Hepatocyte (in vitro differentiated cells): ENCODE results near the gene AK2. TPM values are rescaled to one million over a fixed set of nuclear protein-coding genes. Genes with fewer than 3 reads are reported as not detected.

Experiments
- DNase-seq: peaks from one replicate; pipeline ENCODE4 v3.0.0-alpha.2; 2016; ENCODE audit warnings: low spot score
- H2AFZ ChIP-seq: fragments of 200-600 bp; sonication (generic); 2 replicates; pipeline ENCODE4 v1.6.0; 2016; ENCODE audit warnings: antibody characterized with exemption, mild to moderate bottlenecking
- H3K27ac ChIP-seq: fragments of 200-600 bp; sonication (generic); 2 replicates; pipeline ENCODE4 v1.5.1; 2016; ENCODE audit warnings: mild to moderate bottlenecking
- H3K27me3 ChIP-seq: fragments of 200-600 bp; sonication (generic); 2 replicates; pipeline ENCODE4 v1.6.1; 2016
- H3K36me3 ChIP-seq: fragments of 200-600 bp; sonication (generic); replicated peaks from 2 replicates; pipeline ENCODE4 v1.5.1; 2016; ENCODE audit warnings: low read depth; ENCODE audit not compliant: insufficient read depth
- H3K4me1 ChIP-seq: fragments of 200-600 bp; sonication (generic); 2 replicates; pipeline ENCODE4 v1.5.1; 2016; ENCODE audit warnings: mild to moderate bottlenecking, moderate library complexity; ENCODE audit not compliant: insufficient read depth
- H3K4me2 ChIP-seq: fragments of 200-600 bp; sonication (generic); 2 replicates; pipeline ENCODE4 v1.6.0; 2016
- H3K4me3 ChIP-seq: fragments of 200-600 bp; sonication (generic); 2 replicates; pipeline ENCODE4 v1.5.1; 2016; ENCODE audit warnings: mild to moderate bottlenecking
- H3K79me2 ChIP-seq: fragments of 200-600 bp; sonication (generic); 2 replicates; pipeline ENCODE4 v1.6.0; 2017; ENCODE audit warnings: mild to moderate bottlenecking
- H3K9me2 ChIP-seq: fragments of 200-600 bp; sonication (generic); replicated peaks from 2 replicates; pipeline ENCODE4 v1.6.0; 2017; ENCODE audit warnings: mild to moderate bottlenecking; ENCODE audit not compliant: insufficient read depth
- H3K9me3 ChIP-seq: fragments of 200-600 bp; sonication (generic); 2 replicates; pipeline ENCODE4 v1.5.1; 2016; ENCODE audit warnings: low read depth, mild to moderate bottlenecking
- H4K20me1 ChIP-seq: fragments of 200-600 bp; sonication (generic); 2 replicates; pipeline ENCODE4 v1.6.0; 2016; ENCODE audit warnings: mild to moderate bottlenecking; ENCODE audit not compliant: insufficient read depth, poor library complexity, severe bottlenecking
- EZH2 ChIP-seq: fragments of 200-600 bp; sonication (generic); IDR thresholded peaks from 2 replicates; pipeline ENCODE4 v1.6.1; 2016; ENCODE audit warnings: antibody characterized with exemption, mild to moderate bottlenecking, borderline replicate concordance
- EZH2phosphoT487 ChIP-seq: fragments of 200-600 bp; sonication (generic); IDR thresholded peaks from one replicate; pipeline ENCODE4 v1.6.1; 2018; ENCODE audit warnings: antibody characterized with exemption, mild to moderate bottlenecking, low read depth, moderate library complexity; ENCODE audit not compliant: unreplicated experiment, severe bottlenecking
- WGBS: methylation state at CpG from one replicate; pipeline ENCODE4 v1.1.6; 2016; ENCODE audit warnings: low lambda C conversion rate; ENCODE audit errors: missing lambda C conversion rate; 5-methylcytosine and 5-hydroxymethylcytosine counted together
- polyA plus RNA-seq: library from polyadenylated mRNA; unstranded; fragments of >200 nt; fragmentation: Nextera tagmentation; extraction: Ambion mirVana; gene quantifications from 2 replicates; pipeline ENCODE4 v1.2.1, GENCODE V29; 2016
- total RNA-seq: library from RNA; depleted of rRNA; stranded (reverse); fragments of >200 nt; gene quantifications from 2 replicates; pipeline ENCODE4 v1.2.3, GENCODE V29; 2014
- TF ChIP-seq, protein P1 (sequence below): fragments of 200-600 bp; sonication (generic); IDR thresholded peaks from 2 replicates; pipeline ENCODE4 v1.5.1; 2016; ENCODE audit warnings: antibody characterized with exemption, mild to moderate bottlenecking; ENCODE audit not compliant: poor library complexity

The AK2 gene
- total and polyA plus RNA-seq, 2 experiments from 2014 or later = 120 to 147 TPM

- no peak for TF ChIP-seq EZH2phosphoT487
- TF ChIP-seq, protein P1, sequence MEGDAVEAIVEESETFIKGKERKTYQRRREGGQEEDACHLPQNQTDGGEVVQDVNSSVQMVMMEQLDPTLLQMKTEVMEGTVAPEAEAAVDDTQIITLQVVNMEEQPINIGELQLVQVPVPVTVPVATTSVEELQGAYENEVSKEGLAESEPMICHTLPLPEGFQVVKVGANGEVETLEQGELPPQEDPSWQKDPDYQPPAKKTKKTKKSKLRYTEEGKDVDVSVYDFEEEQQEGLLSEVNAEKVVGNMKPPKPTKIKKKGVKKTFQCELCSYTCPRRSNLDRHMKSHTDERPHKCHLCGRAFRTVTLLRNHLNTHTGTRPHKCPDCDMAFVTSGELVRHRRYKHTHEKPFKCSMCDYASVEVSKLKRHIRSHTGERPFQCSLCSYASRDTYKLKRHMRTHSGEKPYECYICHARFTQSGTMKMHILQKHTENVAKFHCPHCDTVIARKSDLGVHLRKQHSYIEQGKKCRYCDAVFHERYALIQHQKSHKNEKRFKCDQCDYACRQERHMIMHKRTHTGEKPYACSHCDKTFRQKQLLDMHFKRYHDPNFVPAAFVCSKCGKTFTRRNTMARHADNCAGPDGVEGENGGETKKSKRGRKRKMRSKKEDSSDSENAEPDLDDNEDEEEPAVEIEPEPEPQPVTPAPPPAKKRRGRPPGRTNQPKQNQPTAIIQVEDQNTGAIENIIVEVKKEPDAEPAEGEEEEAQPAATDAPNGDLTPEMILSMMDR = no peak
- TF ChIP-seq EZH2 = no peak
- H3K9me2 ChIP-seq = no peaks in the 10 kb centered on the region
- peaks cover 9% of the 10 kb centered on the region for H3K79me2 ChIP-seq
- H3K4me3 ChIP-seq = no peak overlapping the region
- H3K36me3 ChIP-seq = no peaks in the 10 kb centered on the region
- H4K20me1 ChIP-seq = peaks cover 6% of the 10 kb centered on the region
- WGBS = 77% methylated on average over 4 of the region's 4 CpGs
- H3K9me3 ChIP-seq = no peaks in the 10 kb centered on the region
- no peak overlapping the region for H2AFZ ChIP-seq
- no peak for DNase-seq
- H3K27ac ChIP-seq = no peak overlapping the region
- H3K27me3 ChIP-seq = peaks cover 11% of the 10 kb centered on the region
- no peak overlapping the region for H3K4me2 ChIP-seq
- peaks cover 3% of the 10 kb centered on the region for H3K4me1 ChIP-seq
Measured at GRCh38 chr1:32967888-32968568, 68.7 kb downstream of the AK2 start.

- DNase-seq = no peak
- 95% methylated on average over 2 of the region's 2 CpGs for WGBS
- TF ChIP-seq EZH2 (no peak), EZH2phosphoT487 (no peak)
- TF ChIP-seq, protein P1 = no peak
Measured at GRCh38 chr1:32966900-32967299, 69.8 kb downstream of the AK2 start.

DNA sequence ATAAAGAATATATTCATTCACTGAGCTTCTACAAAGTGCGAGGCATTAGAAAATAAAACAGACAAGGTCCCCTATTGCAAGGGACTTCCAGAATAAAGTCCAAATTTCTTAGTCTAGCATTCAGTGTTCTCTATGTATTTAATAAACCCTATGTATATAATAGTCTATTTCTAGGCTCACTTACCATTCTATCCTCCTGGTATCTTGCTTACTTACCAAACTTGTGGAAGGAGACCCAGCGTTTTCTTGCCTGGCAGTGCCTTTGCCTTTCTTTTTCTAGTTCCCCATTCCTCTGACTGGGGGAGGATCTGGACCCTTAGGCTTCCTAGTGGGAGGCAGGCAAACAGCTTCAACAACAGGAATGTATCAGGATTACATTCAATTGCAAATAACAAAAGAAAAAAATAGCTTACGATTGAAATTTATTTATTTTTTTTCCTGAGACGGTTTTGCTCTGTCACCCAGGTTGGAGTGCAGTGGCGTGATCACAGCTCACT, 71.4 kb downstream of the AK2 start:
- Histone ChIP-seq H3K79me2 (peaks cover 36% of the 10 kb centered on the region), H3K36me3 (no peaks in the 10 kb centered on the region), H3K9me2 (no peaks in the 10 kb centered on the region), H3K9me3 (no peaks in the 10 kb centered on the region), H2AFZ (peak overlapping the region; percentile 58), H3K4me3 (no peak overlapping the region), H3K27ac (peak overlapping the region; percentile 22), H3K27me3 (no peaks in the 10 kb centered on the region), H3K4me2 (peak overlapping the region; percentile 70), H3K4me1 (peaks cover 11% of the 10 kb centered on the region), H4K20me1 (peaks cover 32% of the 10 kb centered on the region)
- 76% methylated on average over 5 of the region's 5 CpGs for WGBS
- TF ChIP-seq, protein P1 = no peak
- TF ChIP-seq EZH2 (no peak), EZH2phosphoT487 (no peak)
- no peak for DNase-seq

More at GRCh38 chr1:32966900-32967299, 69.8 kb downstream of the AK2 start:
- no peak overlapping the region for H3K4me2 ChIP-seq
- peaks cover 20% of the 10 kb centered on the region for H3K79me2 ChIP-seq
- H3K9me3 ChIP-seq = no peaks in the 10 kb centered on the region
- no peak overlapping the region for H3K4me3 ChIP-seq
- H4K20me1 ChIP-seq = peaks cover 17% of the 10 kb centered on the region
- H3K9me2 ChIP-seq = no peaks in the 10 kb centered on the region
- peaks cover 11% of the 10 kb centered on the region for H3K4me1 ChIP-seq
- no peaks in the 10 kb centered on the region for H3K36me3 ChIP-seq
- H2AFZ ChIP-seq = no peak overlapping the region
- no peak overlapping the region for H3K27ac ChIP-seq
- peaks cover 6% of the 10 kb centered on the region for H3K27me3 ChIP-seq
